ENCODE data around the gene THAP5. TPM values are rescaled to one million over a fixed set of nuclear protein-coding genes. Genes with fewer than 3 reads are reported as not detected.

The THAP5 gene
- total RNA-seq, 1 experiment from 2014 or later: 44.0 TPM

DNA sequence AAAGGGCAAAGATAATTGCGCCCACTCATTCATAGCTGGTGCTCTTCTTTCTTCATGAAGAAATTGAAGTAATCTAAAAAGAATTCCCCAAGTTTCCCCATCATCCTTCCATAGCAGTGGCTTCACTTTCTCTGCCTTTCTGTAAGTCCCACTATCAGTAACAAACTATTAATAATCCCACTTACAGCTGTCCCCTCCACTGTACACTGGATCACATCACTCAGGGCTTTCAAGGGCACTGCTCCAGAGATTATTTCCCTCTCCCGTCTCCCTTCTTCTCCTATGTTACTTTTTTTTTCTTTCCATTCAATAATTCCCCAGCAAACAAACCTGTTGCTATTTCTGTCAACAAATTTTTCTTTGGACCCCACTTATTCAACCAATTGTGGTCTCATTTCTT is 16.3 kb upstream of the THAP5 start:
- no peak for DNase-seq (ENCODE audit: unreplicated experiment)
- no peak overlapping the region for H3K4me3 Mint-ChIP-seq (ENCODE audit: unreplicated experiment)
- POLR2A ChIA-PET: no interaction called here
- intact Hi-C loops (cut with micrococcal nuclease): no loop called here
- H3K36me3 Mint-ChIP-seq (ENCODE audit: insufficient read depth, unreplicated experiment): no peaks in the 10 kb centered on the region
- H3K9me3 Mint-ChIP-seq (ENCODE audit: unreplicated experiment): no peaks in the 10 kb centered on the region
- BruUV-seq (replicated peaks): no TSS peak
- no peak overlapping the region for H3K27ac Mint-ChIP-seq (ENCODE audit: low read depth, unreplicated experiment)
- no peaks in the 10 kb centered on the region for H3K4me1 Mint-ChIP-seq (ENCODE audit: insufficient read depth, unreplicated experiment)
- CTCF ChIA-PET: interaction anchor here (0.7 kb wide), 3 partner anchors 9 to 132 kb away, joined by 4 read pairs; no protein-coding TSS in a partner anchor
- TF ChIP-seq, protein P1, sequence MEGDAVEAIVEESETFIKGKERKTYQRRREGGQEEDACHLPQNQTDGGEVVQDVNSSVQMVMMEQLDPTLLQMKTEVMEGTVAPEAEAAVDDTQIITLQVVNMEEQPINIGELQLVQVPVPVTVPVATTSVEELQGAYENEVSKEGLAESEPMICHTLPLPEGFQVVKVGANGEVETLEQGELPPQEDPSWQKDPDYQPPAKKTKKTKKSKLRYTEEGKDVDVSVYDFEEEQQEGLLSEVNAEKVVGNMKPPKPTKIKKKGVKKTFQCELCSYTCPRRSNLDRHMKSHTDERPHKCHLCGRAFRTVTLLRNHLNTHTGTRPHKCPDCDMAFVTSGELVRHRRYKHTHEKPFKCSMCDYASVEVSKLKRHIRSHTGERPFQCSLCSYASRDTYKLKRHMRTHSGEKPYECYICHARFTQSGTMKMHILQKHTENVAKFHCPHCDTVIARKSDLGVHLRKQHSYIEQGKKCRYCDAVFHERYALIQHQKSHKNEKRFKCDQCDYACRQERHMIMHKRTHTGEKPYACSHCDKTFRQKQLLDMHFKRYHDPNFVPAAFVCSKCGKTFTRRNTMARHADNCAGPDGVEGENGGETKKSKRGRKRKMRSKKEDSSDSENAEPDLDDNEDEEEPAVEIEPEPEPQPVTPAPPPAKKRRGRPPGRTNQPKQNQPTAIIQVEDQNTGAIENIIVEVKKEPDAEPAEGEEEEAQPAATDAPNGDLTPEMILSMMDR (IDR thresholded peaks at IDR 0.05; ENCODE audit: unreplicated experiment): no peak
- H3K27me3 Mint-ChIP-seq (ENCODE audit: insufficient read depth, unreplicated experiment): peaks cover 22% of the 10 kb centered on the region

DNA sequence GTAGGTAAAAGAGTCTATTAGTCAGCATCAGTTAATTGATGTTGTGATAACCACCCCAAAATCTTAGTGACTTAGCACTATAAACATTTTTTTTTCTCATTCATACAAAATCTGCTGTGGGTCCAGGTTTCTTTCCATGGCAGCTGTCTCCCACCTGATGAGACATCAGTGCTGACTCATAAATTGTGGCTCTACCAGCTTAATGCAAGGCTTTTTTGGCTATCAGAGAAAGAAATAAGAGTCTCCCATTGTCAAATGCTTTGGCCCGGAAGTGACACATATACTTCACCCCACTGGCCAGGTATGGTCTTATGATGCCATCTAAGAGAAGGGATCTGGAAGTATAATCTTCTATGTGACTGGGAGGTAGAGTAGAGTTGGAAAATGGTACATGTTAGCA is 14.7 kb upstream of the THAP5 start:
- DNase-seq (ENCODE audit: unreplicated experiment): peak; percentile 8
- Mint-ChIP-seq H3K36me3 (ENCODE audit: insufficient read depth, unreplicated experiment) (no peaks in the 10 kb centered on the region), H3K27ac (ENCODE audit: low read depth, unreplicated experiment) (no peak overlapping the region), H3K4me1 (ENCODE audit: insufficient read depth, unreplicated experiment) (no peaks in the 10 kb centered on the region), H3K4me3 (ENCODE audit: unreplicated experiment) (no peak overlapping the region), H3K27me3 (ENCODE audit: insufficient read depth, unreplicated experiment) (peaks cover 22% of the 10 kb centered on the region), H3K9me3 (ENCODE audit: unreplicated experiment) (no peaks in the 10 kb centered on the region)
- intact Hi-C loops (cut with micrococcal nuclease): no loop called here
- POLR2A ChIA-PET: interaction anchor here (1.0 kb wide), 1 partner anchor 10 kb away, joined by 3 read pairs; no protein-coding TSS in a partner anchor
- TF ChIP-seq, protein P1 (IDR thresholded peaks at IDR 0.05; ENCODE audit: unreplicated experiment): no peak
- BruUV-seq (replicated peaks): no TSS peak
- CTCF ChIA-PET: interaction anchor here (0.6 kb wide), 1 partner anchor 401 kb away, joined by 3 read pairs; no protein-coding TSS in a partner anchor

DNA sequence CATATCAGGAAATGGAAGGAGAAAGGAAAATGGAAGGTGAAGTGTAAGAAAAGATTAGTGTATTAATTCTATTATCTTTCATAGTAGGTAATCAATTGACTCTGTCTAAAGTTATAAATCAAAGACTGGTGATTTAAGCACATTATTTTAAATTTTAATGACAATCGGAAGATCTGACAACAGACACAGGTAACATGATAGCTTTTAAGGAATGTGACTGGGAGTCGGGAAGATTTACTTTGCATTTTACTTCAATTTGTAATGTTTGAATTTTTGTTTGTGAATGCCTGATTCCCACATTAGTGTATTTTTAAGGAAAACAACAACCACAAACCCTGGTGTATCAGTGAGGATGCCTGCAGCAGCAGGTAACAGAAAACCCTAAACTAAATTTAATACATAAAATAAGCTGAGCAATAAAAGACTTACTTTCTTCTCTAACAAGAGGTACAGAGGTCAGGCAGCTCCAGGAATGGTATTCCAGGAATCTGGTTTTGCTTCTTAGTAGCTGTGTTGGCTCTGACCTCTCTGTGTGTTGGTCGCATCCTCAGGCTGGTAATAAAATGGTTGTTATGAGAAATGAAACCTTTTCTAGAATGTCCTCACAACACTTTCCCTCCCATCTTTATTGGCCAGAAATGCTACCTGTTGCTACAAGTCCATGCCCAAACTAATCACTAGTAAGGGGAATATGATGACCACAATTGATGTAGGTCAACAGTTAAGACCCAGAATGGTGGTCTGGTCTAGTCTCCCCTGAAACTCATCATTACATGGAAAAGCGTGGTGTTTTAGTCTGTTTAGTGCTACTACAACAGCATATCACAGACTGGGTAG is 12.4 kb upstream of the THAP5 start:
- intact Hi-C loops (cut with micrococcal nuclease): no loop called here
- Mint-ChIP-seq H3K27me3 (ENCODE audit: insufficient read depth, unreplicated experiment) (peaks cover 14% of the 10 kb centered on the region), H3K4me3 (ENCODE audit: unreplicated experiment) (no peak overlapping the region), H3K4me1 (ENCODE audit: insufficient read depth, unreplicated experiment) (peaks cover 3% of the 10 kb centered on the region), H3K27ac (ENCODE audit: low read depth, unreplicated experiment) (no peak overlapping the region), H3K9me3 (ENCODE audit: unreplicated experiment) (no peaks in the 10 kb centered on the region), H3K36me3 (ENCODE audit: insufficient read depth, unreplicated experiment) (peaks cover 6% of the 10 kb centered on the region)
- no peak for DNase-seq (ENCODE audit: unreplicated experiment)
- POLR2A ChIA-PET: interaction anchor here (1.9 kb wide), 1 partner anchor 12 kb away, joined by 6 read pairs; the partner anchor contains the start of genes DNAJB9 and THAP5
- CTCF ChIA-PET: interaction anchor here (0.9 kb wide), 1 partner anchor 15 kb away, joined by 3 read pairs; no protein-coding TSS in a partner anchor
- no TSS peak for BruUV-seq (replicated peaks)
- TF ChIP-seq, protein P1 (IDR thresholded peaks at IDR 0.05; ENCODE audit: unreplicated experiment): no peak

DNA sequence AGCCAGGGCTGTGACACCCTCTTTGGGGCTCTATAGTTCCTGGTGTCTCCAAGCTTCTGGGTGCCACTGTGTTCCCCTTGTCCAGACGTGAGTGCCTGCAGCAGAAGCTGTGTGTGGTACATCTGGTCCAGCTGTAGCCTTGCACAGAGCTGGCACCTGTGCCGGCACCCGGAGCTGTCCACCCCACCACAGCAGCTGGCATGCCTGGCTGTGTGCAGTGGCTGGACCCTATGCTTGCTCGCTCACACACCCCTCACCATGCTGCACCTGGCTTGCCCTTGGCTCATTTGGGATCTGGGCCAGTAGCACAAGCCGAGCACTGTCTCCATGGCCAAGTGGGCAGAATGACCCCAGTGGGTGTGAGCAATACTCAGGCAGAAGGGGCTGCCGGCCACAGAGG is 10.8 kb upstream of the THAP5 start:
- intact Hi-C loops (cut with micrococcal nuclease): no loop called here
- no TSS peak for BruUV-seq (replicated peaks)

More for the DNA sequence above, 10.8 kb upstream of the THAP5 start:
- Mint-ChIP-seq H3K9me3 (ENCODE audit: unreplicated experiment) (no peaks in the 10 kb centered on the region), H3K27me3 (ENCODE audit: insufficient read depth, unreplicated experiment) (no peaks in the 10 kb centered on the region), H3K27ac (ENCODE audit: low read depth, unreplicated experiment) (no peak overlapping the region), H3K4me1 (ENCODE audit: insufficient read depth, unreplicated experiment) (peaks cover 7% of the 10 kb centered on the region), H3K36me3 (ENCODE audit: insufficient read depth, unreplicated experiment) (peaks cover 14% of the 10 kb centered on the region), H3K4me3 (ENCODE audit: unreplicated experiment) (no peak overlapping the region)
- CTCF ChIA-PET: interaction anchor here (0.7 to 0.9 kb wide), 2 partner anchors 10 to 13 kb away, joined by 3 to 4 read pairs; no protein-coding TSS in a partner anchor
- no peak for DNase-seq (ENCODE audit: unreplicated experiment)
- POLR2A ChIA-PET: interaction anchor here (1.9 kb wide), 1 partner anchor 10 kb away, joined by 6 read pairs; the partner anchor contains the start of genes DNAJB9 and THAP5
- TF ChIP-seq, protein P1 (IDR thresholded peaks at IDR 0.05; ENCODE audit: unreplicated experiment): no peak

Data from MCF 10A (cell line).